GM13976 (cell line): ENCODE data around the gene TXK.

Experiments used
- DNase-seq: peaks from one replicate; pipeline ENCODE4 v3.0.0; 2012; ENCODE audit warnings: low spot score
- in situ Hi-C: fragments of 300-500 bp; cut with MboI; formaldehyde crosslinking; loops from one replicate; pipeline ENCODE4 v1.12.0; 2022; ENCODE audit warnings: low sequenced_read_pairs, mixed read lengths, inconsistent platforms; ENCODE audit not compliant: unreplicated experiment
- TF ChIP-seq, protein P1 (sequence below): IDR thresholded peaks from 2 replicates; pipeline ENCODE4 v1.5.1; 2012; ENCODE audit warnings: borderline replicate concordance, mild to moderate bottlenecking; ENCODE audit not compliant: insufficient read depth; ENCODE audit errors: extremely low read depth, missing control alignments, control extremely low read depth

Gene TXK

DNA sequence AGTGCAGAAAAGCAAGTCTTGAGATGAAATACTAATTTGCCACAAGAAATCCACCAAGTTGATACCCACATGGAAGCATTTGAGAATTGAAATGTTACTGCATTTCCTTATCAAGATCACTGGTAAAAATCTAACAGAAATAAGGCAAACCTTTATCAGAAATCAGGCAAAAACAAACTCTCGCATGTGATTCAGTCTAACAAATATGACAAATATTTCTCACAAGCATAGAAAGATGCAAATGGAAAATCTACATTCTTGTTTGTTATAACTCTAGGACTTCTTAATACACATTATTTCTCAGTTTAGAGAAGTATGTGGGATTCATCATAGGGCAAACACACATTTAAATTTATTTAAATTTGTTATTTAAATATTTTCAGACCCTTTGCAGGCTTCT lies 52.9 kb downstream of the TXK start:
- DNase-seq: no peak
- TF ChIP-seq, protein P1, sequence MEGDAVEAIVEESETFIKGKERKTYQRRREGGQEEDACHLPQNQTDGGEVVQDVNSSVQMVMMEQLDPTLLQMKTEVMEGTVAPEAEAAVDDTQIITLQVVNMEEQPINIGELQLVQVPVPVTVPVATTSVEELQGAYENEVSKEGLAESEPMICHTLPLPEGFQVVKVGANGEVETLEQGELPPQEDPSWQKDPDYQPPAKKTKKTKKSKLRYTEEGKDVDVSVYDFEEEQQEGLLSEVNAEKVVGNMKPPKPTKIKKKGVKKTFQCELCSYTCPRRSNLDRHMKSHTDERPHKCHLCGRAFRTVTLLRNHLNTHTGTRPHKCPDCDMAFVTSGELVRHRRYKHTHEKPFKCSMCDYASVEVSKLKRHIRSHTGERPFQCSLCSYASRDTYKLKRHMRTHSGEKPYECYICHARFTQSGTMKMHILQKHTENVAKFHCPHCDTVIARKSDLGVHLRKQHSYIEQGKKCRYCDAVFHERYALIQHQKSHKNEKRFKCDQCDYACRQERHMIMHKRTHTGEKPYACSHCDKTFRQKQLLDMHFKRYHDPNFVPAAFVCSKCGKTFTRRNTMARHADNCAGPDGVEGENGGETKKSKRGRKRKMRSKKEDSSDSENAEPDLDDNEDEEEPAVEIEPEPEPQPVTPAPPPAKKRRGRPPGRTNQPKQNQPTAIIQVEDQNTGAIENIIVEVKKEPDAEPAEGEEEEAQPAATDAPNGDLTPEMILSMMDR: no peak
- in situ Hi-C loops: loop anchor here (25.0 kb wide), 2 partner anchors 144 to 394 kb away; no protein-coding TSS in a partner anchor

DNA sequence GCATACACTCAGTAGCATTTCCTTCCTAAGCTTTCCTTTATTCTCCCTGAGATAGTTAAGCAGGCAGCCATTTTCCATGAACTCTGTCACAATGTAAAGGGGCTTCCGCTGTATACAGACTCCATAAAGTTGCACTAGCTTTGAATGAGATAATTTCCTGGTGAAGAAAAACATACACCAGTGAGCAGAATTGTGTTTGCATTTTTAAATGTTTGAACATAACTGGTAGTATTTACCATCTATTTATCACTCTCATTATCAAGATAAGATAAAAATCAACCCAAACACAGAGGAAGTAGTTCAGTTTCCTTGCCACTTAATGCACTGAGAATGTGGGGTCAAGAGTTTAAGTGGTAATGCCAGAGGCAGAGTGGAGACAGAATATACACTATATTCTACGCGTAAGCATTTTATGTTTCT lies 54.1 kb downstream of the TXK start:
- TF ChIP-seq, protein P1: no peak
- no peak for DNase-seq
- in situ Hi-C loops: loop anchor here (25.0 kb wide), 2 partner anchors 143 to 393 kb away; no protein-coding TSS in a partner anchor

DNA sequence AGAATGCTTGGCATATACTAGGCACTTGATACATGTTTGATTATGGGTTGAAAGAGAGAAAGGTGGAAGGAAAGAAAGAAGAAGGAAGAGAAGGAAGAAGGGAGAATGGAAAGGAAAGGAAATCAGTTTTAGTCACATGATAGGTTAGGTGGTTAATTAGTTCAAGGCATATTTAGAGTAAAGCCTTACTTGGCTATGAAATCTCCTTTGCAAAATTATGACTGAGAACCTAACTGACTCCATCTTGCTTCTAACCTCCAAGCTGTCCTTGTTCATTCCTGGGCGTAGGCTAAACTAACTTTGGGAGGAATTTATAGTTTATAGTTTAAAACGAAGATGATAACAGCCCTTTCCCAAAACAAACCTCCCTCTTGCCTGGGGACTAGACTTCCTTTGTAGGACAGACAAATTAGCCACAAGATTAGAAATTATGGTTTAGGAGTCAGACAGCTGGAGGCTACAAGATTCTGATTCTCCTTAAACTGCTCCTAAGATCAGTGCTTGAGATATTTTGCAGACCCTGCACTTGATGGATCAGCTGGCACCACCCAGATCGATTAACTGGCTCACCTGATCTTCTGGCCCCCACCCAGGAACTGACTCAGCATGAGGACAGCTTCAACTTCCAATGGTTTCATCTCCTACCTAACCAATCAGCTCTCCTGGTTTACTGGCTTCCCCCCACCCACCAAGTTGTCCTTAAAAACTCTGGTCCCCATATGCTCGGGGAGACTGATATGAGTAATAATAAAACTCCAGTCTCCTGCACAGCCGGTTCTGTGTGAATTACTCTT lies 55.0 kb downstream of the TXK start:
- in situ Hi-C loops: loop anchor here (25.0 kb wide), 2 partner anchors 142 to 392 kb away; no protein-coding TSS in a partner anchor
- no peak for DNase-seq
- TF ChIP-seq, protein P1: no peak

DNA sequence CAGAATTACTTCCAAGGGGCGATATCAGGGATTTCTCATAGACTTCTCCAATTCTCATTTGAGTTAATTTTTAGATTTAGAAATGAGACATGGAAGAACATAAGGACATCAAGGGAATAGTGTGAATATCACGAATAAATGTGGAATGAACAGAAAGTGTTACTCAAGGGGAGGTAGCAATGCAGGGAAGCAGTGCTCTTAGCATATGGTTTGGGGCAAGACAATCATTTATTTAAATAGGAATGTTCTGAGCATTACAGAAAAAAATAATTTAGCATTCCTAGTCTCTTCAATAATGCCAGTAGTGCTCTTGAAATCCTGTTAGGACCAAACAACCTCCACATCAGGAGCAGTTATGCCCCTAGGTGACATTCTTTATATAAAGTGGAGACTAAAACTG lies 55.6 kb downstream of the TXK start:
- in situ Hi-C loops: loop anchor here (25.0 kb wide), 2 partner anchors 141 to 391 kb away; no protein-coding TSS in a partner anchor
- DNase-seq: no peak
- TF ChIP-seq, protein P1: no peak

DNA sequence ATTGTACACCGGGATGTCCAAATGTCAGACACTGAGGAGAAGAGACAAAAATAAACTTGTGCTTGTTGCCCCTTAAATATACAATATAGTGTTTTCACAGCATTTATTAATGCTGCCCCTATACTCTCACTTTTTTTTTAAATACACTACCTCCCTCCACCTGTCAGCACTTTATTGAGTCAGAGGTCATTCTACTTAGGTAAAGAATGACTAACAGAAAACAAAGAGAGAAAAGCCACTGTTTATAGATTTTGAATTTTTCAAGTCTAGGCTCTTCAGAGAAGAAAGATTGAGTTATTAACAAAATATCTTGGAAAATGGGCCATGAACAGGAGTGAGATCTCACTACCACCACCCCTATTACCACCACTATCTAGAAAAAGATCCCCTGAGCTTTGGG lies 59.4 kb downstream of the TXK start:
- TF ChIP-seq, protein P1: no peak
- in situ Hi-C loops: loop anchor here (25.0 kb wide), 2 partner anchors 137 to 387 kb away; no protein-coding TSS in a partner anchor
- DNase-seq: no peak

DNA sequence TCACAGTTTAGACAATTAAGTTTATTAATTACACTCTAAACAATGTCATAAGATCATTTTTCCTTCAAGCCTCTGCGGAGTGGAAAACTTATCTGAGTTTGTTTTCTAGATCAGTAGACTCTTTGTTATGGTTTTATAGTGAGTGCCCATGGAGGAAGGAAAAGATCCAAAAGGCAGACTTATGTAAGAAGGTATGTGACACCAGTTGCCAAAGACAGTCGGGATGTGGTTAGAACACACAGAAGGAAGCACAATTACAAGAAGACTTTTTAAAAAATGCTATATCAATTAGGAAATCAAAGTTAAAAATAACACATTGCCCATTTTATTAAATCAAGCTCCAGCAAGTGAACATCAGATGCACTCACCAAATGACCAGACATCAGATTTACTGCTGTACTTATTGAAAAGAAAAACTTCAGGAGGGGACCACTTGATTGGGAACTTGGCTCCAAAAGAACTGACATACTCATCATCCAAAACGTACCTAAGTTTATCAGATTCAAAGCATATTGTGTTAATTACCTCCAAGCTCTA lies 60.4 kb downstream of the TXK start:
- TF ChIP-seq, protein P1: no peak
- DNase-seq: no peak
- in situ Hi-C loops: no loop called here
